ENCODE data around the gene C16orf96.

C16orf96 gene

GRCh38 chr16:4525634-4526277 lies 30.4 kb upstream of the C16orf96 start:
- DNase-seq: no peak

DNA sequence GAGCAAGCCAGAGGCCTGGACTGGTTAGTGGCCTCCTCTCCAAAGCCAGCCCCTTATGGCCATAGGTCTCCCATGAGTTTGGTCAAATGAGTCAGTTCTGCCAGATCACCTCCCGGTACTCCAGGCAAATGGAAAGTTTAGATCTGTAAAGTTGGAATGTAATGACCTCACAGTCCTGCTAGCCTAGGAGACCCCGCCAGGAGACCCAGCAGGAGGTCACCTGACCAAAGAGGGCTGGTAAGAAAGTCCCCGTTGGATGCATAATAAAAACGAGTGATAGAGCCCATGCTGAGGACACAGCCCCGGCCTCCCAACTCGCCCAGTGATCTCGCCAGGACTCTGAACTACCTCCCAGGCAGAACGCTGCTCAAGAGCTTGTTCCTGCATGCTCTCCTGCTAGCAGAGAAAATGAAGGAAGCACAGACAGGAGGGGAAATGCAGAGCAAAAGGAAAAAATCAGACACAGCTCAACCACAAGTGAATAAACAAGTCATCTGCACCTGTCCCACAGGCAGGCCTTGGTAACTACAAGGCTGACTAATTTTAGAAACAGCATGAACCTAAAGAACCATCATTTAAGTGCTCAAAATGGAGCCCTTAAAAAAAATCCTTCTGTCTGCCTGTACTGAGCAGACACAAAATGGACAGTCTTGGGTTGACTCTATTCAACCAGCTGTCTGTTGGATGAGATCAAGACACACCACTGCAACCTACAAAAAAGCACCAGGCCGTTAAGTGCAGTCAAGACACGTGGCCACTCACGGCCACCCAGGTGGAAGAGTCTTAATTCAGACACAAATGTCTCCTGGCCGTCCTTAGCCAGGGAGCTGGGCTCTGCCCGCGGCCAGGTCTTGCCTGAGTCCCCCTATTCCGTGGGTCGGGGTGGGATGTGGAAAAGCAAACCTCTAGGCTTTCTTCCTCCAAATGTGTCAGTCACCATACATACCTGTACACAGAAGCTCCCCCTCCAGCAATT lies 26.8 kb upstream of the C16orf96 start:
- DNase-seq: no peak

- no peak for DNase-seq
These were observed 24.3 kb upstream of the C16orf96 start for GRCh38 chr16:4531811-4532210.

DNA sequence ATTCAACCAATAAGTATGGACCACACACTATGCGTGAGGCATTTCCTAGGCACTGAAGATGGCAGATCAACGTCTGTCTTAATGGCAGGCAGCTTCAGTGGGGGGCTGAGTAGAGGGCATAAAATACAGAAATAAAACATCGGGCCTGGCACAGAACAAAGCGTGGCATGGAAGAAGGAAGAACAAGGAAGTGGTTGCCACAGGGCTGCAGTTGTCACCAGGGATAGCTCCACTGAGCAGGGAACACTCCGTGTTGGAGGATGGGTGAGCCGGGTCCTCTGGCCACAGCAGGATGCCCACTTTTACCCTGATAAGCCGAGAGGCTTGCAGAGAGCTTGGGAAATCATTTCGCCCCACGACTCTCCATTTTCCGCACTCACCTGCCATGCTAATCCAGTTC lies 23.9 kb upstream of the C16orf96 start:
- no peak for DNase-seq

- DNase-seq: no peak
These were observed 22.6 kb upstream of the C16orf96 start for GRCh38 chr16:4533490-4533889.

- DNase-seq: no peak
These were observed 21.9 kb upstream of the C16orf96 start for GRCh38 chr16:4534151-4534790.

DNA sequence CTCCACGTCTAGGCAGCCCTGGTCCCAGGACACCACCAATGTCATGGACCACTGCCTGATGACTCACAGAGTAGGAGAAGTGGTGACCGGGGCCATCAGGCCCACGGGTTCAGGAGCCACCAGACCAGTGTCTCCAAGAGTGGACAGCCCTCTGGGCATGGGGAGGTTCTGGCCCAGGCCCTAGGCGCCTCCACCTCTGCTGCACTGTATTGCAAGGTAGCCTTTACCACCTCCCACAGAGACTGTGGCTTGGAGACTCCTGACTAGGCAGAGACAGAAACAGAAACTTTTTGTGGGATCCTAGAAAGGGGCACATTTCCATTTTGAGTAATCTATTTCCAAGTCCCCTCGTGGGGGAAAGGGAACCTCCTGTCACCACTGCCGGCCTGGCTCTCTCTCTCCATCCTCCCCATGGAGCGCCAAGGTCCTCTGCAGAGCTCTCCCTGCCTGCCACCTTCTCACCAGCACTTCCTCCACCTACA lies 20.5 kb upstream of the C16orf96 start:
- no peak for DNase-seq

- DNase-seq: no peak
These were observed 19.6 kb upstream of the C16orf96 start for GRCh38 chr16:4536391-4537106.

GRCh38 chr16:4537376-4538343 lies 18.5 kb upstream of the C16orf96 start:
- no peak for DNase-seq

GRCh38 chr16:4538350-4539235 lies 17.5 kb upstream of the C16orf96 start, which contains the start of gene CDIP1:
Gene CDIP1 (minus strand): TSS chr16:4538773. CDS start chr16:4514130, 24,643 bp downstream.
- peak; percentile 85 for DNase-seq

DNA sequence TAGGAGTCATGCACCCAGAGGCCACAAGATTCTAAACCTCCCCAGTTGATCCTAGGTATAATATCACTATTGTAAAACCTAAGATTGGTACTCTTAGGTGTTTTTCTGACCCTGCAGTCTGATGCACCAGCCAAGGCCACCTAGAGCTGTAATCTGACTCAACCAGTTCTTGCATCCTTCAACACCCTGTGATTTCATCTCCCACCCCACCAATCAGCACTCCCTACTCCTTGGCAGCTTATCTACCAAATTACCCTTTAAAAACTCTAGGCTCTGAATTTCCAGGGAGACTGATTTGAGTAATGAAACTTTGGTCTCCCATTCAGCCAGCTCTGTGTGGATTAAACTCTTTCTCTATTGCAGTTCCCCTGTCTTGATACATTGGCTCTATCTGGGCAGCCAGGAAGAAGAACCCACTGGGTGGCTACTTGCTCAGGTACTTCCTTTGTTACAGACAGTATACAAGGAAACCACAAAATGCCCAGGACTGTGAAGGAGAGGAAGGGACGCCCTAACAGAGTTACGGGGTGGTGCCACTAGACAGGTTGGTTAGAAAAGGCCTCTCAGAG lies 16.3 kb upstream of the C16orf96 start:
- no peak for DNase-seq

GRCh38 chr16:4544473-4544872 lies 11.7 kb upstream of the C16orf96 start:
- no peak for DNase-seq

DNA sequence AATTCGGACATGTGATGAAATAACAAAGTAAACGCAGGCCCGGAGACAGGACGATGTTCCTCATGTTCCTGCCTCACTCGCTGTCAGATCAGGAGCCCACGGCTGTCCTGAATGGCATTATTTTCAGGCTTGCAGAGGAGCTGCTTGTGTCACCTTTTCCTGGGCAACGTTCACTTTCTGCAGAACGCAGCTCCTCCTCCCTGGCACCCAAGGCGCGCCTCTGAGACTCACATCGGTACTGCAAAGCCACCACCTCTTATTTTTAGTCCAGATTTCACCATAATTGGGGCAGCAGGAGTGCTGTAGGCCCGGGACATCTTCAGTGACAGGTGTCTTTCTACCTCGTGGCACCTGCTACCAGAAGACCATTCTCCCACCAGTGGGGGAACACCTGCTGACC lies 8.0 kb upstream of the C16orf96 start:
- no peak for DNase-seq

- no peak for DNase-seq
These were observed 5.5 kb upstream of the C16orf96 start for GRCh38 chr16:4550591-4550990.

DNA sequence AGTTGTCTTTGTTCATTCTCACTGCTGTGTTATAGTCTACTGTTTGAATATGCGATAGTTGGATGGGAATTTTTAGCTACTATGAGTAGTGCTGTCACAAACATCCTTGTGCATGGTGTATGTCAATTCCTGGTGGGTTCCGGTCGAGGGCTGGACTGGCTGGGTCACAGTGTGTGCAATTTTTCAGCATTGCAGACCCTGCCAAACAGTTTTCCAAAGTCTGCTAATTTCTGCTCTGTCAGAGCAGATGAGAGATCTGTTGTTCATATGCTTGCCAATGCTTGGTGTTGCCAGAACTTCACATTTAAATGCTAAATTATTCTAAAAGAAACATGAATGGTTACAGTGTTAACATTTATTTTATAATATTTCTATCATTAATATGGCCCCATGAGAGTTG lies 3.6 kb upstream of the C16orf96 start:
- no peak for DNase-seq

- no peak for DNase-seq
These were observed 440 bp downstream of the C16orf96 start for GRCh38 chr16:4556580-4556979.

DNA sequence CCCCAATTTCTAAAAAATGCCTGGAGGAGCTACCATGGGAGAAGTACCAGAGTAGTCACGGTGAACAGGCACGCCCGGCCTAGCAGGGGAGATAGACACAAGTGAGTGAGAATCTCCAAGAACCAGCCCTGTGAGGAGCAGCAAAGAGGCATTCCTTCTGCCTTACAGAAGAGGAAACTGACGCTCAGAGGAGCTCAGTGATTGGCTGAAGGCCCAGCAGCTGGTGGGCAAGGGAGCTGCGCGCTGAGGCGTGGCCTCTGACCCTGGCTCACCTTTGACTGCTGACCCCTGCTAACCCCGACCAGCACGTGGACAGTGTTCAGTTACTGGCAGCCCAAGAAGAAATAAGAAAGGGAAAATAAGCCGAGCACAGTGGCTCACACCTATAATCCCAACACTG lies 1.8 kb downstream of the C16orf96 start:
- DNase-seq: no peak

GRCh38 chr16:4561596-4561995 lies 5.5 kb downstream of the C16orf96 start:
- no peak for DNase-seq

DNA sequence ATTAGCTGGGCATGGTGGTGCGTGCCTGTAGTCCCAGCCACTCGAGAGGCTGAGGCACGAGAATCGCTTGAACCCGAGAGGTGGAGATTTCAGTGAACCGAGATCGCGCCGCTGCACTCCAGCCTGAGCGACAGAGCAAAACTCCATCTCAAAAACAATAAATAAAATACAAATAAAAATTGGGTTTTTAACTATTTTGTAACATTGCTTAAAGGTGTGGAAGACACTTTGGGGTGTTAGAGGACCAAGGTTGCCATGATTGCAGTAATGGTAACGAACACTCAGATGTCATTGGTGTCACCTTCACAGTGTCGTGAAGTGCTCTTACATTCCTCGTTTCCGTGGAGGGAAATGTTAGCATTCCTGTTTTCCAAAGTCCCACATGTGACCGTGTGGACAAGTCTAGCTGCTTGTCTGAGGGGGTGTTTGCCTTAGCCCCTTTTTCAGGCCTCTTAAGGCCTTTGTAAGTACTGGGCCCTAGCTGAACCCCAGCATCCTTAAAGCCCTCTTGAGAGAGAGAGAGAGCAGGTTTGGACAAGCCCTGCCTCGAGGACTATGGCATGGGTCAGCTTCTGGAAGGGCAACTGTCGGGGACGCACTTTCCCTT lies 8.6 kb downstream of the C16orf96 start:
- DNase-seq: no peak

DNA sequence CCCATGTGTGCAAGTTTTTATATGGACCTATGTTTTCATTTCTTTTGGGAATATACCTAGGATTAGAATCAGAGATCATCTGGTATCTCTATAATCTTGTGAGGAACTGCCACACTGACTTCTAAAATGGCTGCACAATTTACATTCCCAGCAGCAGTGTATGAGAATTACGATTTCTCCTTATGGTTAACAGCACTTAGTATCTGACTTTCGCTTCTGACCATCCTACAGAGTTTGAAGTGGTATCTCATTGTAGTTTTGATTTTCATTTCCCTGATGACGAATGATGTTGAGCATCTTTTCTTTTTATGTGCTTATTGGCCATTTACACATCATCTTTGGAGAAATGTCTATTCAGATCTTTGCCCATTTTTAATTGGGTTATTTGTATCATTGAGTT lies 10.0 kb downstream of the C16orf96 start:
- DNase-seq: no peak
